Fibroblast of lung (primary cell): ENCODE data around the gene FAM180A. TPM values are rescaled to one million over a fixed set of nuclear protein-coding genes. Genes with fewer than 3 reads are reported as not detected.

ENCODE experiments used
- DNase-seq, 2 donors: peaks; one replicate each; pipeline versions ENCODE4 v3.0.0 to v3.0.0-alpha.2; 2010; ENCODE audit warnings: low read depth in 2 of 2
- H2AFZ ChIP-seq: 2 replicates; pipeline ENCODE4 v1.5.1; 2012; ENCODE audit warnings: low read length, control low read depth, inconsistent platforms
- H3K27ac ChIP-seq: 2 replicates; pipeline ENCODE4 v1.5.1; 2011; ENCODE audit warnings: low read length, control low read depth; ENCODE audit not compliant: insufficient read depth
- H3K27me3 ChIP-seq: 2 replicates; pipeline ENCODE4 v1.5.1; 2011; ENCODE audit warnings: mild to moderate bottlenecking, low read length; ENCODE audit not compliant: control insufficient read depth, insufficient read depth
- H3K36me3 ChIP-seq: 2 replicates; pipeline ENCODE4 v1.5.1; 2011; ENCODE audit warnings: low read length; ENCODE audit not compliant: control insufficient read depth, insufficient read depth
- H3K4me1 ChIP-seq: 2 replicates; pipeline ENCODE4 v1.5.1; 2011; ENCODE audit warnings: low read length; ENCODE audit not compliant: control insufficient read depth, insufficient read depth; ENCODE audit errors: extremely low read depth
- H3K4me2 ChIP-seq: 2 replicates; pipeline ENCODE4 v1.5.1; 2011; ENCODE audit warnings: low read length, control low read depth; ENCODE audit not compliant: insufficient read depth; ENCODE audit errors: extremely low read depth
- H3K4me3 ChIP-seq, 4 experiments: fragments of 200-600 bp in 1 of 4; sonication (generic) in 1 of 4; replicated peaks in 1 of 4; 2 replicates each; pipeline ENCODE4 v1.5.1; 2011 to 2016; ENCODE audit warnings: low read length in 4 of 4, low read depth in 3 of 4, mild to moderate bottlenecking in 3 of 4, control low read depth in 2 of 4, inconsistent platforms in 1 of 4, mixed read lengths in 1 of 4; ENCODE audit not compliant: insufficient read depth in 1 of 4; ENCODE audit errors: control extremely low read depth in 1 of 4
- H3K79me2 ChIP-seq: 2 replicates; pipeline ENCODE4 v1.5.1; 2012; ENCODE audit warnings: mild to moderate bottlenecking, low read length, inconsistent platforms; ENCODE audit not compliant: control insufficient read depth, insufficient read depth
- H3K9ac ChIP-seq: 2 replicates; pipeline ENCODE4 v1.5.1; 2011; ENCODE audit warnings: mild to moderate bottlenecking, low read length, control low read depth; ENCODE audit not compliant: insufficient read depth
- H3K9me3 ChIP-seq: 2 replicates; pipeline ENCODE4 v1.5.1; 2012; ENCODE audit warnings: low read depth, low read length; ENCODE audit not compliant: control insufficient read depth, insufficient read depth
- H4K20me1 ChIP-seq: 2 replicates; pipeline ENCODE4 v1.5.1; 2011; ENCODE audit warnings: low read length; ENCODE audit not compliant: control insufficient read depth, insufficient read depth; ENCODE audit errors: extremely low read depth
- EZH2 ChIP-seq: IDR thresholded peaks from 2 replicates; pipeline ENCODE4 v1.5.1; 2012; ENCODE audit warnings: low read length, control low read depth, mild to moderate bottlenecking; ENCODE audit errors: missing control alignments
- polyA plus RNA-seq, 2 donors: library from polyadenylated mRNA; depleted of rRNA in 1 of 2; stranded (reverse) in 1 of 2; unstranded in 1 of 2; fragments of >200 nt; gene quantifications; 2 replicates each; pipeline ENCODE4 v1.2.1, GENCODE V29; 2011 to 2012; ENCODE audit warnings: missing spikeins in 1 of 2
- total RNA-seq: library from RNA; depleted of rRNA; stranded (reverse); fragments of >200 nt; gene quantifications from 2 replicates; pipeline ENCODE4 v1.2.1, GENCODE V29; 2014
- TF ChIP-seq, protein P1 (sequence below), 2 donors: IDR thresholded peaks in 1 of 2; conservative IDR thresholded peaks in 1 of 2; 1 replicate in 1 of 2; 2 replicates in 1 of 2; pipeline ENCODE4 v1.5.1; 2011 to 2012; ENCODE audit warnings: low read length in 2 of 2, control low read depth in 1 of 2, inconsistent platforms in 1 of 2, low read depth in 1 of 2, mild to moderate bottlenecking in 1 of 2

FAM180A gene
- total and polyA plus RNA-seq, 2 donors (not counting 1 experiment from before 2014, with no cell fraction given) = 15.6 to 38.5 TPM

DNA sequence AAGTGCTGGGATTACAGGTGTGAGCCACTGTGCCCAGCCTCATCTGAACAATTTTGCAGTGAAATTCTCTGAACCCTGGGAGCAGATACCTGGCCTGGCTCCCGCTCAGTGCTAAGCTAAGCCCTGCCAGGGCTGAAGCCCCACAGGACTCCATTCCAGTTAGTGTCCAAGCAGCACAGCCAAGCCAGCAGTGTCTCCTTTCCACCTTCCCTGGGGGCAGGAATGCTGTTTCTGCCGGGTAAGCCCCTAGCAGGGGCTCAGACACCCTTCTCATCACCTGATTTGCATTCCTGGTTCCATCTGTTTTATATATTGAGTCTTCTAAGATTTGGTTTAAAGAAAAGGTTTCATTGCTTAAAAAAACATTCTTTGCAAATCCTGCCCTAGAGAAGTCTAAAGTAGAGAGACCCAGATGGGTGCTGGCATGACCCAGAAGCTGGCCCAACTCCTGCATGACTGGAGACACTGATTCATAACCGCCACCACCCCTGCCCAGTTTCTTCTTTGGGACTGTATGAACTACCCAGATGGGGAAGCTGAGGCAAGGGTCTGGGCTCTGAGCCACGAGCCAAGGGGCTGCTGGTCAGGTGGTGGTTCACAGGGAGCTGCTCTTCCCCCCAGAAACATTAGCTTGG, 34.7 kb downstream of the FAM180A start:
- DNase-seq = peak in 1 of 2 donors; percentile 31
- Histone ChIP-seq H3K9me3 (no peaks in the 10 kb centered on the region), H3K36me3 (peaks cover 7% of the 10 kb centered on the region), H4K20me1 (no peaks in the 10 kb centered on the region), H3K9ac (no peak overlapping the region), H3K27ac (peak overlapping the region; percentile 31), H3K27me3 (no peaks in the 10 kb centered on the region), H3K4me3 (no peak overlapping the region), H3K4me2 (no peak overlapping the region), H3K79me2 (no peaks in the 10 kb centered on the region), H2AFZ (no peak overlapping the region), H3K4me1 (peaks cover 13% of the 10 kb centered on the region)
- TF ChIP-seq, protein P1, sequence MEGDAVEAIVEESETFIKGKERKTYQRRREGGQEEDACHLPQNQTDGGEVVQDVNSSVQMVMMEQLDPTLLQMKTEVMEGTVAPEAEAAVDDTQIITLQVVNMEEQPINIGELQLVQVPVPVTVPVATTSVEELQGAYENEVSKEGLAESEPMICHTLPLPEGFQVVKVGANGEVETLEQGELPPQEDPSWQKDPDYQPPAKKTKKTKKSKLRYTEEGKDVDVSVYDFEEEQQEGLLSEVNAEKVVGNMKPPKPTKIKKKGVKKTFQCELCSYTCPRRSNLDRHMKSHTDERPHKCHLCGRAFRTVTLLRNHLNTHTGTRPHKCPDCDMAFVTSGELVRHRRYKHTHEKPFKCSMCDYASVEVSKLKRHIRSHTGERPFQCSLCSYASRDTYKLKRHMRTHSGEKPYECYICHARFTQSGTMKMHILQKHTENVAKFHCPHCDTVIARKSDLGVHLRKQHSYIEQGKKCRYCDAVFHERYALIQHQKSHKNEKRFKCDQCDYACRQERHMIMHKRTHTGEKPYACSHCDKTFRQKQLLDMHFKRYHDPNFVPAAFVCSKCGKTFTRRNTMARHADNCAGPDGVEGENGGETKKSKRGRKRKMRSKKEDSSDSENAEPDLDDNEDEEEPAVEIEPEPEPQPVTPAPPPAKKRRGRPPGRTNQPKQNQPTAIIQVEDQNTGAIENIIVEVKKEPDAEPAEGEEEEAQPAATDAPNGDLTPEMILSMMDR (conservative IDR thresholded peaks at IDR 0.05 in 1 of 2, IDR thresholded peaks at IDR 0.05 in 1 of 2; ENCODE audit: low read depth in 1 of 2, low read length in 2 of 2) = no peak
- TF ChIP-seq EZH2 = no peak

GRCh38 chr7:135712796-135713195, 35.8 kb downstream of the FAM180A start:
- Histone ChIP-seq H3K79me2 (no peaks in the 10 kb centered on the region), H3K4me2 (no peak overlapping the region), H3K4me3 (no peak overlapping the region), H4K20me1 (no peaks in the 10 kb centered on the region), H3K9ac (no peak overlapping the region), H3K9me3 (no peaks in the 10 kb centered on the region), H3K36me3 (peaks cover 7% of the 10 kb centered on the region), H3K27ac (no peak overlapping the region), H3K4me1 (peaks cover 13% of the 10 kb centered on the region), H3K27me3 (no peaks in the 10 kb centered on the region), H2AFZ (no peak overlapping the region)
- TF ChIP-seq EZH2 = no peak
- DNase-seq = no peak

GRCh38 chr7:135712182-135712782, 36.3 kb downstream of the FAM180A start:
- no peak for DNase-seq
- Histone ChIP-seq H3K36me3 (peaks cover 7% of the 10 kb centered on the region), H3K9me3 (no peaks in the 10 kb centered on the region), H3K4me3 (no peak overlapping the region), H3K27ac (no peak overlapping the region), H4K20me1 (no peaks in the 10 kb centered on the region), H3K4me2 (no peak overlapping the region), H3K79me2 (no peaks in the 10 kb centered on the region), H3K27me3 (no peaks in the 10 kb centered on the region), H3K4me1 (peaks cover 13% of the 10 kb centered on the region), H3K9ac (no peak overlapping the region), H2AFZ (no peak overlapping the region)
- no peak for TF ChIP-seq EZH2
- TF ChIP-seq, protein P1 (conservative IDR thresholded peaks at IDR 0.05 in 1 of 2, IDR thresholded peaks at IDR 0.05 in 1 of 2; ENCODE audit: low read depth in 1 of 2, low read length in 2 of 2) = no peak
